Measurements from ENCODE around the gene FBLN2.

FBLN2 gene

GRCh38 chr3:13665582-13666226 is 116.8 kb downstream of the FBLN2 start:
- no peak for DNase-seq (ENCODE audit: low spot score)

DNA sequence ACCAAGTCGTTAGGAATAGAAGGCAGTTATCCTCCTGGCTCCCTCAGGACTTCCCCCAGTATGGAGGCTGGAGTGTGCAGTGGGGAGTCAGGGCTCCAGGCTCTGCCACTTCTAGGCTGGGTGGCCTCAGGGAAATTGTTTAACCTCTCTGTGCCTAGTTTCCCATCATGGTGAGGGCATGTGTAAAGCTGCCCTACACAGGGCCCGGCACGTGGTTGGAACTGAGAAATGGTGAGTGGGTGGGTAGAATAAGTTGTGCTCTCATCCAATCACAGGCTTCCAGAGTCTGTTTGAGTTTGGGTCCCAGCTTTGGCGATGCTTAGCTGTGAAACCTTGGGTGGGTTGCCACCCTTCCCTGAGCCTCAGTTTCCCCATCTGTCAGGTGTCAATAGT is 117.3 kb downstream of the FBLN2 start:
- no peak for DNase-seq (ENCODE audit: low spot score)

DNA sequence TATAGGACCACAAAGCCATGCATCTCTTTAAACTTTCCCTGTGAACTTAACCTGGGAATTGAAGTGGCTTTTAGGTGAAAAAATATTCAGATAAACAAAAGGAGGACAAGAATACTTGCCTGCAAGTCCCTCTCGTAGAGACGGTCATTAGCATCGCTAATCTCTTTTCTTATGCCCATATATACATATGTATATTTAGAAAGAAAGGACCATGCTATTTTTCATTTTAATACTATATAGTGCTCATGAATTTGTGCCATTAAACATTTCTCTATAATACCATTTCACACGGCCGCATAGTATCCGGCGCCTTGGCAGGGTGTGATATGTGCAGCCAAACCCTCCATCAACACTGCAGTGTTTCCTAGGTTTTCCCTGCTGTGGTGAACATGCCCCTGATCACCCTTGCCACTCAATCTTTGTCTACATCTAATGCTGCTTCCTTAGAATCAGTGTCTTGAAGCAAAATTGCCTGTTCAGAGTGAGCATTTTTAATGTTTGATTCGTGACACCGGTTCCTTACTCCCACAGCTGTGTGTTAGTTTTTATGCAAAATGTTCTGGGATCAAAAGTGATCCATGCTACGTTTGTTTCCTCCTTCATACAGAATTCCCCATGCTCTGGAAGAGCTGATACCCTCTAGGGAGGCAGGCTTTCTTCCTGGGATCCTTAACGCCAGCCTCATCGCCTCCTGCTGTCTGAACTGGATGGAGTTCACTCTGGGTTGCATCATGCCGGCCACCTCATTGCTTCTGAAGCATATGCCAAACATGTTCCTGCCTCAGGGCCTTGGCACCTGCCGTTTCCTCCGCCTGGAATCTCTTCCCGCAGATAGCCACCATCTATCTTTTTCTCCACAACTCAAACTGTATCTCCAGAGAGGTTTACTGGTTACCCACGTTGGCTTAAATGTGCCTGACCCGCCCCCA is 118.1 kb downstream of the FBLN2 start:
- no peak for DNase-seq (ENCODE audit: low spot score)

DNA sequence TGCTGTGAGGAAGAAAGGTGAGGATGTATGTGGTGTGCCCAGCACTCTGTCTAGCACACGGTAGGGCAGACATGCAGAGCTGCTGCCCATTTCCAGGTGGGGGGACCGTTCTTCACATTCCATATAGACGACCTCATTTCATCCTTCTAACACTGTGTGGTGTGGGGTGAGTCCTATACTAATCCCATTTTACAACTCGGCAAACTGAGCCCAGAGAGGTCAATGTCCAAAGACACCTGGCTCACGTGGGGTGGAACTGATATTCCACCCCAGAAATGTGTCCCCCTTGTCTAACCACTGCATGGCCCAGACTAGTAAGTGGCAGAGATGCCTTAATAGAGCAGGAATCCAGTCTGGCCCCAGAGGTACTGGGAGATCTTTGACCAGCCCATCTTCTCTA is 119.2 kb downstream of the FBLN2 start:
- no peak for DNase-seq (ENCODE audit: low spot score)

GRCh38 chr3:13669457-13669856 is 120.5 kb downstream of the FBLN2 start:
- no peak for DNase-seq (ENCODE audit: low spot score)

DNA sequence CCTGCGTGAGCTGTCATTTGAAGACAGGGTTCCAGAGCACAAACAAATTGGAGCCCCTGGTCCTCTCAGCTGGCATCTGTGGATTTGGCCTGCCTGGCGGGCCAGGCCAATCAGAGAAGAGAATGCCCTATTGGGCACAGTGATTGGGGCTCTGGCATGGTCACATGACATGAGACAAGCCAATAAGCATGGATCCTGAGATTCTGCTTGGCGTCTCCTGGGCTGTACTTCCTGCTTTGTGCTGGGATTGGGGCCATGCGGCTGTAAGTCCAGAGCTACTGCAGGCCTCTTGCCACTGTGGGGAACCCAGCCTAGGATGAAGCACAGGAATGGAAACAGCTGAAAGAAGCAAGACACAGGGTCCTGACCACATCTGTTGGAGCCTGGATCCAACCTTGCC is 121.4 kb downstream of the FBLN2 start:
- peak; percentile 45 for DNase-seq (ENCODE audit: low spot score)

- DNase-seq (ENCODE audit: low spot score), result no peak
These were observed 122.7 kb downstream of the FBLN2 start for GRCh38 chr3:13671482-13672233.

DNA sequence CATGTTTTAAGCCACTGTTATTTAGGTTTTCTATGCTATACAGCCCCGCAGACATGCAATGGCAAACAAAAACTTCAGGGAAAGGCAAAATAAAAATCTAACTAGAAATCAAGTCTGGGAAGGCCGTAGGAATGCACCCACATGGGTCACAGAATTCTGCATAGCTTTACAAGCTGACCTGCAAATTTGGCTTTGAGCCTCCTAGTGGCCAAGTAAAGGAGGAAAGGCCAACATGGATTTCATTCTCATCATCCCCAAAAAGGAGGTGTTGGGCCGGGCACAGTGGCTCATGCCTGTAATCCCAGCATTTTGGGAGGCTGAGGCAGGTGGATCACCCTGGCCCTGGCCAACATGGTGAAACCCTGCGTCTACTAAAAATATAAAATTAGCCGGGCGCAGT is 124.3 kb downstream of the FBLN2 start:
- no peak for DNase-seq (ENCODE audit: low spot score)

DNA sequence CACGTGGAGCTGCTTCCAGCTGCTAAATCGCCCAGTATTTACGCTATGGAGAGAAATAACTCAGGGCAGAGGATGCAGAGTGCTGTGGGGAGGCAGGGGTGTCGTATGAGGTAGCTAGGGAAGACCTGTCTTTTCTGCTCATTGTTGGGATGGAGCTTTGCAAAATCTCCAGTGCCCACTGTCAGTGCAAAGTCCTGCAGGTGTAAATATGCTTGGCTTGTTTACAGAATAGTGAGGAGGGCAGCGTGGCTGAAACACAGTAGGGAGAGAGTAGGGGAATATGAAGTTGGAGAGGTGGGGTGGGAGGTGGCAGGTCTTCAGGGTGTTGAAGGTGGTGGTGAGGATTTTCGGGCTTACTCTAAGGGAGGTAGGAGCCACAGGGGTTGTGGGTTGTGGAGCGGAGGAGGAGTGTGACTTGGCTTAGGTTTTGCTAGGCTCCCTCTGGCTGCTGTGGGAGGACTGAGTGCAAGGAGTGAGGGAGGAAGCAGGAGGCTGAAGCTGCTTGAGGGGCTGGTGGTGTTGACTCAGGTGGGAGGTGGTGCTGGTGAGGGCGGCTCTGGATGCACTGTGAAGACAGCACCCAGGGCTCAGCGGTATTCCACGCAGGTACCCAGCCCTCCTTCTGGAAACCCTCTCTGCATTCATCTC is 125.7 kb downstream of the FBLN2 start:
- no peak for DNase-seq (ENCODE audit: low spot score)

DNA sequence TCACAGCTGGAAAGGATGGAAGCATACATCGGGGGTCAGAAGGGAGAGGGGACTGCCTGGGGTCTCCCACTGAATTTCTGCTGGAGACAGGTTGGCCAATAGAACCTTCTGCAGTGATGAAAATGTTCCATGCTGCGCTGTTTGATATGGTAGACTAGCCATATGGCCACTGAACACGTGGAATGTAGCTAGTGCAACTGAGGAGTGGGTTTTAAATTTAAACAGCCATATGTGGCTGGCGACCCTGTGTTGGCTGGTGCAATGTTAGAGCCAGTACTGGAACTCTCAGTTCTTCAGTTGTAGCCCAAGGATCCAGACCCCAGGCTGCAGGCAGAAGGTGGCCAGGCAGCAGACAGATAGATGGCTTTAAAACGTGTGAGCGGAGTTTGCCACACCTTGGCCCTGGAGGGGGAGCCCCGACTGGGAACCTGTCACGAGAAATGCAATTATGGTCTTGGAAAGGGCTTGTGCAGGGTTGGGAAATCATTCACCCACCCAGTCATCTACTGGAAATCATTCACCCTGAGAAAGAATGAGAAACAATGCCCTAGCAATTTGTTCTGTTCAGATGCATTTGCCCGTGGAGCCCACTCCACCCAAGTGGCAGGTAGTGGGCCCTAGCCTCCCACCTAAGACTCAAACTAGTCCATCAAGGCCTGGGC is 127.6 kb downstream of the FBLN2 start:
- DNase-seq (ENCODE audit: low spot score), result no peak

DNA sequence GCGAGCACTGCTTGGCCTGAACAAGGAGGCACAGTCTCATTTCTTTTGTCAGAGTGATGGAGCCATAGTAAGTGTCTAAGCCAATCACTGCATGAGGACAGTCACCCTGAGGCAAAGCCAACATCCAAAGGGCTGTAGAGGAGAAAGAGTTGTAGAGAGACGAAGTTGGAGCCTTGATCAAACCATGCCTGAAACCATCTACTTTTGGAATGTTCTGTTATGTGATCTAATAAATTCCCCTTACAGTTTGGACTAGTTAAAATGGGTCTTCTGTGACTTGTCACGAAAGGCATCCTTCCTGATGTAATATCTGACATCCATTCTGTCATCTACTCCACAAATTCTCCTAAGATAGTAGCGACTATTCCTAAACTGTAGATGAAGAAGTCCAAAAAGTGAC is 128.3 kb downstream of the FBLN2 start:
- DNase-seq (ENCODE audit: low spot score), result no peak

DNA sequence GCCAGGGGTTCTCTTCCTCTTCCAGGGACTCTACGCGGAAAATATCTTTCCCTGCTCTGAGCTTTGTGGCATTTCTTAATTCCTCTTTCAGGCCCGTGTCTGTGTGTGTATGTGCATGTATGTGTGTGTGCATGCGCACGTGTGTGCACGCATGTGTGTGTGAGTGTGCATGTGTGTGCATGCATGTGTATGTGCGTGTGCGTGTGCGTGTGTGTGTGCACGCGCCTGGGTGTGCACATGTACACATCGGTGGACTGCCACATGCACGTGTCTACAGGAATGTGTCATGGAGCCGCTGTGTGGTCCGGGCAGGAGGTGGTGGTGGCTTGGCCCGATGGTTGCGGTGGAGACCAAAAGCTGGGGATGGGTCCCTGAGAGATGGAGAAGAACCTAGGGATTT is 133.0 kb downstream of the FBLN2 start:
- DNase-seq (ENCODE audit: low spot score), result no peak

GRCh38 chr3:13682331-13683013 is 133.5 kb downstream of the FBLN2 start:
- no peak for DNase-seq (ENCODE audit: low spot score)

GRCh38 chr3:13683288-13683687 is 134.4 kb downstream of the FBLN2 start:
- no peak for DNase-seq (ENCODE audit: low spot score)

DNA sequence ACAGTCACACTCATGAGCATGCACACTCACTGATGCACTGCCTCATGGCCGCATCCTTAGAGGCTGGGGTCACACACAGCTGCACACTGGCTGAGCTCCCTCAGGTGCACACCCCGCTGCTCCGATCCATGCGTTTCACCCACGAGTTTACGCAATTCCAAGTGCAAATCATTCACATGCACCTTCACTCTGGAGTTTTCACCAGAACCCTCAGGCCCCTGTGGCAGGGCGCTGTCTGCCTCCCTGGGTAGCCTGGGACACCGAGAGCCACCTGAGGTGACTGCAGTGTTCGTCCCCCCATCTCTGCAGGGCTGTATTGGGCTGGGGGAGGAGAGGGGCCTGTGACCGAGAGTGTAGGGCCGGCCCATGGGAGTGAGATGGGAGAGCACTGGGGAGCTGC is 134.8 kb downstream of the FBLN2 start:
- DNase-seq (ENCODE audit: low spot score), result no peak

DNA sequence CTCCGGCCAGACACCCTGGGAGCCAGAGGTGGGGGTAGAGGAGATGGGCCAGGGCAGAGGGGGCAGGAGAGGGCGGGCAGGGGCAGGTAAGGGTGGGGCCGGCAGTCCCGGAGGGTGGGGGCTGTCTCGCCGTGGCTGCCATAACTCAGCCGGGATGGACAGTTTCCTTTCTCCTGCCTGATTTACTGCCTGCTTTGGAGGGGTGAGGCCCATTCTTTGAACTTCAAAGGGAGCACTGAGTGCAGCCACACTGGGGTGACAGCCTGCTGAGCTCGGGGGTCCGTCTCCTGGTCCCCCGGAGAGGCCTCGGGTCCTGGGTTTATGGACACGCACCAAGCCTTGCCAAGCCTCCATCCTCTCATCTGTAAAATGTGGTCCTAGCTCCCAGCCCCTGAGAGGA is 135.4 kb downstream of the FBLN2 start:
- no peak for DNase-seq (ENCODE audit: low spot score)

GRCh38 chr3:13684854-13685253 is 135.9 kb downstream of the FBLN2 start:
- DNase-seq (ENCODE audit: low spot score), result no peak

GRCh38 chr3:13685721-13686120 is 136.8 kb downstream of the FBLN2 start:
- no peak for DNase-seq (ENCODE audit: low spot score)

DNA sequence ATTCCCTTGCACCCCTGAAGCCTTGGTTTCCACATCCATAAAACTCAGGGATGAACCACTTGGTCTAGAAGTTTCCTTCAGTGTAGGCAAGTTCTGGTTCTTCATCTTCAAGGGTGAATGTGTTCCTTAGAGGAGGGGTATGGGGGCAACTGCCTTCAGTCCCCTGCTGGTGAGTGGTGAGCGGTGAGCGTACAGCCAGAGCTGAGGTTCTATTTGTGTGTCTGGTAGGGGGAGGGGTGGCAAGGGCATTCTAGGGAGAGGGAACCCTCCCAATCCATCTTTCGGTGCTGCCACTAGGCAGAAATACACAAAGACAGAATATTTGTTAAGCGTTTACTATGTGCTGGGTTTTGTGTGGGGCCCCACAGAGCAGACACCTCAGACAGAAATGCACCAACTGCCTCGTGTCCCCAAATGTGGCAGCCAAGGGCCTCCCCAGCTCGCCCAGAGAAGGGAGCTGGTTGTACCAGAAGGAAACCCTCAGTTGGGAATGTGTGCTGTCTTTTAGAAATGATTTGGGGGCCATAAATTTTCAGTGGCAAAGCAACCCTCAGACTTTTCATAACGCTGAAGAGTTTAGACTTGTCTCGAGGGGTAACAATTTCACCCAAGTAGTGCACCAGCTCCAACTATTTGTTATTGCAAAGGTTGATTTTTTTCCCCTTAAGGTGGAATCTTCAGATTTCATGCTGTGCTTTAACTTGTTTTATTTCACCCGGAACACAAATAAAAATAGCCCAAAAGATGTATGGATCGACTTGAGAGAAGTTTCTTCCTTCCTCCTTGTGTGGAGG is 137.6 kb downstream of the FBLN2 start:
- DNase-seq (ENCODE audit: low spot score), result peak; percentile 49

- no peak for DNase-seq (ENCODE audit: low spot score)
These were observed 138.6 kb downstream of the FBLN2 start for GRCh38 chr3:13687517-13687943.
